Neural progenitor cell (in vitro differentiated cells): Measurements from ENCODE around the gene POLH.
"Not testable (repeated sequence)": the region's sequence is repeated elsewhere in the genome, so short reads cannot be mapped to it uniquely, and the experiment has no call there.

ENCODE experiments used
- CTCF ChIP-seq: fragments of 200-600 bp; sonication (generic); IDR thresholded peaks from 2 replicates; pipeline ENCODE4 v1.5.1; 2017; ENCODE audit warnings: antibody characterized with exemption, mild to moderate bottlenecking
- EZH2phosphoT487 ChIP-seq: fragments of 200-600 bp; sonication (generic); IDR thresholded peaks from 2 replicates; pipeline ENCODE4 v1.6.1; 2017; ENCODE audit warnings: antibody characterized with exemption

GRCh38 chr6:43633002-43633401 is 57.0 kb downstream of the POLH start:
- not testable (repeated sequence) for TF ChIP-seq CTCF, EZH2phosphoT487
